ENCODE data around the gene CDYL2. TPM values are rescaled to one million over a fixed set of nuclear protein-coding genes. Genes with fewer than 3 reads are reported as not detected.
A peak's percentile ranks its signal among the peaks of the same experiment; 100 is the strongest.

Gene CDYL2
- total and polyA plus RNA-seq, 5 experiments from 2014 or later = 0.28 to 14.2 (median 1.7) TPM

GRCh38 chr16:80776856-80777255 is 27.5 kb downstream of the CDYL2 start:
- Mint-ChIP-seq H3K36me3 (peaks cover 0 to 18% (median 17%) of the 10 kb centered on the region in 3 donors), H3K27ac (no peak overlapping the region), H3K4me1 (peaks cover 0 to 2% (median 0%) of the 10 kb centered on the region in 4 donors), H3K27me3 (no peaks in the 10 kb centered on the region), H3K4me3 (no peak overlapping the region), H3K9me3 (peaks cover 6 to 26% (median 13%) of the 10 kb centered on the region in 9 donors)
- POLR2A ChIA-PET = no interaction called here
- DNase-seq (no peak), ATAC-seq (no peak)

- Mint-ChIP-seq H3K36me3 (peaks cover 0 to 10% (median 8%) of the 10 kb centered on the region in 3 donors), H3K4me3 (no peak overlapping the region), H3K9me3 (peaks cover 0 to 23% (median under 1%) of the 10 kb centered on the region in 9 donors), H3K4me1 (peaks cover 0 to 2% (median 0%) of the 10 kb centered on the region in 4 donors), H3K27ac (no peak overlapping the region), H3K27me3 (peaks cover 0 to 1% (median 0%) of the 10 kb centered on the region in 5 donors)
- ATAC-seq = no peak
- no peak for DNase-seq
- POLR2A ChIA-PET = no interaction called here
Observed at GRCh38 chr16:80775450-80775849, 28.9 kb downstream of the CDYL2 start.

GRCh38 chr16:80766798-80767197 is 37.6 kb downstream of the CDYL2 start:
- H3K27me3 Mint-ChIP-seq = peaks cover 0 to 1% (median 0%) of the 10 kb centered on the region in 5 donors
- H3K4me1 Mint-ChIP-seq = peaks cover 0 to 11% (median 4%) of the 10 kb centered on the region in 4 donors
- H3K36me3 Mint-ChIP-seq = peaks cover 0 to 11% (median 3%) of the 10 kb centered on the region in 3 donors
- POLR2A ChIA-PET = interaction anchor here (0.6 kb wide), 1 partner anchor 430 kb away, joined by 6 read pairs; no protein-coding TSS in a partner anchor
- no peak overlapping the region for H3K4me3 Mint-ChIP-seq
- ATAC-seq = no peak
- peaks cover 0 to 30% (median 7%) of the 10 kb centered on the region in 9 donors for H3K9me3 Mint-ChIP-seq
- H3K27ac Mint-ChIP-seq = no peak overlapping the region
- DNase-seq = no peak

- POLR2A ChIA-PET = no interaction called here
- H3K4me3 Mint-ChIP-seq = no peak overlapping the region
- ATAC-seq = no peak
Observed at GRCh38 chr16:80759419-80760162, 44.8 kb downstream of the CDYL2 start.

GRCh38 chr16:80754476-80754875 is 49.9 kb downstream of the CDYL2 start:
- no peak for DNase-seq
- no peaks in the 10 kb centered on the region for H3K27me3 Mint-ChIP-seq
- POLR2A ChIA-PET = no interaction called here
- no peaks in the 10 kb centered on the region for H3K9me3 Mint-ChIP-seq
- peaks cover 0 to 12% (median 5%) of the 10 kb centered on the region in 4 donors for H3K4me1 Mint-ChIP-seq
- no peak for ATAC-seq
- H3K36me3 Mint-ChIP-seq = no peaks in the 10 kb centered on the region
- H3K27ac Mint-ChIP-seq = no peak overlapping the region
- no peak overlapping the region for H3K4me3 Mint-ChIP-seq

More at GRCh38 chr16:80759419-80760162, 44.8 kb downstream of the CDYL2 start:
- peaks cover 0 to 8% (median 0%) of the 10 kb centered on the region in 4 donors for H3K4me1 Mint-ChIP-seq
- no peak for DNase-seq
- H3K36me3 Mint-ChIP-seq = peaks cover 0 to 5% (median 0%) of the 10 kb centered on the region in 3 donors
- no peaks in the 10 kb centered on the region for H3K27me3 Mint-ChIP-seq
- H3K9me3 Mint-ChIP-seq = peaks cover 0 to 10% (median 0%) of the 10 kb centered on the region in 9 donors
- H3K27ac Mint-ChIP-seq = no peak overlapping the region

GRCh38 chr16:80752541-80752940 is 51.9 kb downstream of the CDYL2 start:
- Mint-ChIP-seq H3K36me3 (no peaks in the 10 kb centered on the region), H3K4me1 (peaks cover 0 to 9% (median 6%) of the 10 kb centered on the region in 4 donors), H3K27ac (peak overlapping the region in 1 of 10 donors; percentile 6), H3K4me3 (no peak overlapping the region), H3K9me3 (no peaks in the 10 kb centered on the region), H3K27me3 (no peaks in the 10 kb centered on the region)
- POLR2A ChIA-PET = no interaction called here
- no peak for DNase-seq
- no peak for ATAC-seq

- Mint-ChIP-seq H3K27me3 (no peaks in the 10 kb centered on the region), H3K27ac (peak overlapping the region in 1 of 10 donors; percentile 62), H3K4me1 (peaks cover 0 to 9% (median 6%) of the 10 kb centered on the region in 4 donors), H3K9me3 (no peaks in the 10 kb centered on the region), H3K4me3 (no peak overlapping the region), H3K36me3 (peaks cover 0 to 2% (median 0%) of the 10 kb centered on the region in 3 donors)
- ATAC-seq (no peak), DNase-seq (no peak)
- POLR2A ChIA-PET = no interaction called here
Observed at GRCh38 chr16:80751167-80751566, 53.2 kb downstream of the CDYL2 start.

- peaks cover 0 to 5% (median 0%) of the 10 kb centered on the region in 3 donors for H3K36me3 Mint-ChIP-seq
- ATAC-seq (no peak), DNase-seq (no peak)
- POLR2A ChIA-PET = no interaction called here
- H3K4me1 Mint-ChIP-seq = peaks cover 9 to 16% (median 10%) of the 10 kb centered on the region in 4 donors
- H3K27ac Mint-ChIP-seq = no peak overlapping the region
- peaks cover 0 to 16% (median 0%) of the 10 kb centered on the region in 9 donors for H3K9me3 Mint-ChIP-seq
- H3K4me3 Mint-ChIP-seq = no peak overlapping the region
- H3K27me3 Mint-ChIP-seq = no peaks in the 10 kb centered on the region
Observed at GRCh38 chr16:80746231-80746630, 58.2 kb downstream of the CDYL2 start.

GRCh38 chr16:80744856-80745255 is 59.5 kb downstream of the CDYL2 start:
- Mint-ChIP-seq H3K9me3 (peaks cover 0 to 22% (median 4%) of the 10 kb centered on the region in 9 donors), H3K4me1 (peaks cover 8 to 14% (median 10%) of the 10 kb centered on the region in 4 donors), H3K27ac (no peak overlapping the region), H3K27me3 (no peaks in the 10 kb centered on the region), H3K4me3 (no peak overlapping the region), H3K36me3 (peaks cover 0 to 12% (median 7%) of the 10 kb centered on the region in 3 donors)
- POLR2A ChIA-PET = no interaction called here
- no peak for ATAC-seq
- DNase-seq = no peak

- H3K4me3 Mint-ChIP-seq = no peak overlapping the region
- no peaks in the 10 kb centered on the region for H3K27me3 Mint-ChIP-seq
- peaks cover 3 to 18% (median 16%) of the 10 kb centered on the region in 3 donors for H3K36me3 Mint-ChIP-seq
- no peak for ATAC-seq
- POLR2A ChIA-PET = no interaction called here
- peaks cover 0 to 24% (median 11%) of the 10 kb centered on the region in 9 donors for H3K9me3 Mint-ChIP-seq
- H3K27ac Mint-ChIP-seq = no peak overlapping the region
- no peak for DNase-seq
- peaks cover 9 to 14% (median 10%) of the 10 kb centered on the region in 4 donors for H3K4me1 Mint-ChIP-seq
Observed at GRCh38 chr16:80743772-80744171, 60.6 kb downstream of the CDYL2 start.

GRCh38 chr16:80743273-80743672 is 61.1 kb downstream of the CDYL2 start:
- POLR2A ChIA-PET = no interaction called here
- Mint-ChIP-seq H3K4me3 (no peak overlapping the region), H3K27ac (no peak overlapping the region), H3K36me3 (peaks cover 3 to 19% (median 16%) of the 10 kb centered on the region in 3 donors), H3K27me3 (no peaks in the 10 kb centered on the region), H3K4me1 (peaks cover 7 to 14% (median 10%) of the 10 kb centered on the region in 4 donors), H3K9me3 (peaks cover 0 to 24% (median 11%) of the 10 kb centered on the region in 9 donors)
- ATAC-seq (no peak), DNase-seq (no peak)

GRCh38 chr16:80742331-80742730 is 62.1 kb downstream of the CDYL2 start:
- Mint-ChIP-seq H3K27ac (no peak overlapping the region), H3K9me3 (peaks cover 0 to 24% (median 11%) of the 10 kb centered on the region in 9 donors), H3K4me3 (no peak overlapping the region), H3K27me3 (no peaks in the 10 kb centered on the region), H3K4me1 (peaks cover 6 to 14% (median 10%) of the 10 kb centered on the region in 4 donors), H3K36me3 (peaks cover 3 to 19% (median 16%) of the 10 kb centered on the region in 3 donors)
- DNase-seq = no peak
- POLR2A ChIA-PET = no interaction called here
- no peak for ATAC-seq

- Mint-ChIP-seq H3K4me1 (peaks cover 6 to 14% (median 10%) of the 10 kb centered on the region in 4 donors), H3K9me3 (peaks cover 0 to 24% (median 11%) of the 10 kb centered on the region in 9 donors), H3K4me3 (no peak overlapping the region), H3K36me3 (peaks cover 3 to 20% (median 16%) of the 10 kb centered on the region in 3 donors), H3K27ac (no peak overlapping the region), H3K27me3 (no peaks in the 10 kb centered on the region)
- POLR2A ChIA-PET = no interaction called here
- DNase-seq (no peak), ATAC-seq (no peak)
Observed at GRCh38 chr16:80741724-80742123, 62.7 kb downstream of the CDYL2 start.
